Right ventricle myocardium superior (tissue), 1 donor: ENCODE measurements around the gene INSIG2. TPM values are rescaled to one million over a fixed set of nuclear protein-coding genes. Genes with fewer than 3 reads are reported as not detected.

ENCODE experiments used
- ATAC-seq: fragments of 200-7000 bp; cut with Tn5 transposase; one replicate; pipeline ENCODE4 v1.9.1; 2020; ENCODE audit warnings: mild to moderate bottlenecking; ENCODE audit not compliant: poor library complexity
- DNase-seq: peaks from one replicate; pipeline ENCODE4 v3.0.0-alpha.2; 2020
- intact Hi-C: fragments of 100-400 bp; cut with DNase I; formaldehyde crosslinking; loops from one replicate; pipeline ENCODE4 v1.11.2; 2022
- total RNA-seq: library from RNA; stranded (reverse); fragmentation: NEBNext Ultra II Directional; extraction: Animal tissue kit (Norgen Biotek cat#: 25700); gene quantifications from one replicate; pipeline ENCODE4 v1.2.1, GENCODE V29; 2021
- donor health status: DM: no; HTN: yes; CAD: no; lungs with severe emphysema.

INSIG2 gene
- total RNA-seq, 1 donor from 2014 or later, result 16.2 TPM

DNA sequence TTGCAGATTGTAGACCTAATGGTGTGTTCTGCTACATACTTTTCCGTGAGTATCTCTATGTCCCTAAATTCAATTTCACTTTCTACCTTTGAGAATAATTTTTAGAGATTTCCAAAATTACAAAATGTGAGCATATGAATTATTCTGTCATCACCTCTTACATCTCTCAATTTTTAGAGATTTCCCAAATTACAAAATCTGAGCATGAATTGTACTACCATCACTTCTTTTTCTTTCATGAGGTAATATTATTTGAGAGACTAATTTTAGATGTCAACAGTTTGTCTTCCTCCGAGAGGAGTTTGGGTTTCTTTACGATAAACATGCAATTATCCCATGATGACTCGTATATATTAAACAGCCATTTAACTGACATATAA, 32.1 kb downstream of the INSIG2 start:
- ATAC-seq, result no peak
- intact Hi-C loops, result no loop called here
- DNase-seq, result no peak

- intact Hi-C loops, result no loop called here
- no peak for ATAC-seq
- DNase-seq, result no peak
These were observed 32.8 kb downstream of the INSIG2 start for GRCh38 chr2:118121101-118121500.

GRCh38 chr2:118121986-118122524, 33.8 kb downstream of the INSIG2 start:
- ATAC-seq (no peak), DNase-seq (no peak)
- intact Hi-C loops, result no loop called here

DNA sequence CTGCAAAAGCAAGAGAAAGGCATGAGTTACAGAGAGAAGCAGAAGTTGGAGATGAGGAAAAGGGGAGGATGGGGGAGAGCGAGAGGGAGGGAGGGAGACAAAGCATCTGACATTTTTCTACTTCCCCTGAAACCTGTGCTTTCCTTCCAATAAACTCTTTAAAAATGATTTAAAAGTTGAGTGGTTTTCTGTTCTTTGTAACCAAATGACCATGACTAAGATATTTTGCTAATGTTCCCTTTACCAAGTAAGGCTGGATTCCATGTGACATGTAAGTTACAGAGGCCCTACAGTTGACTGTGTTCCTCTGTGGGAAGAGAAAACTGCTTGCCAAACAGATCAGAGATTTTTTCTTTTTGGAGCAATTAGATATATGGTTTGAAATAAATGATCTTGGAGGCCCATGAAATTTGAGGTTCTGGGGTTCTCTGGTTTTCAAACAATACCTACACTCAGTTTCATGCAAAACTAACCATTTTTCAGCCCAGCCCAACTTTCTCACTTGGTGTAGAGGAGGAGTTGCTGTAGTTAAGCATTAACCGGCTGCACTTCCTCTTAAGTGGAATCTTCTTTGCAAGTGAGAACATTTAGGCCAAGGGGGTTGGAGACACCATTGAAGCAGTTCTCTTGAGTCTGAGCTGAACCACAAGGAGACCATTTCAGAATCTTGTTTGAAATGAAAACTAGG, 34.5 kb downstream of the INSIG2 start:
- intact Hi-C loops, result no loop called here
- DNase-seq (no peak), ATAC-seq (peak; percentile 38)

DNA sequence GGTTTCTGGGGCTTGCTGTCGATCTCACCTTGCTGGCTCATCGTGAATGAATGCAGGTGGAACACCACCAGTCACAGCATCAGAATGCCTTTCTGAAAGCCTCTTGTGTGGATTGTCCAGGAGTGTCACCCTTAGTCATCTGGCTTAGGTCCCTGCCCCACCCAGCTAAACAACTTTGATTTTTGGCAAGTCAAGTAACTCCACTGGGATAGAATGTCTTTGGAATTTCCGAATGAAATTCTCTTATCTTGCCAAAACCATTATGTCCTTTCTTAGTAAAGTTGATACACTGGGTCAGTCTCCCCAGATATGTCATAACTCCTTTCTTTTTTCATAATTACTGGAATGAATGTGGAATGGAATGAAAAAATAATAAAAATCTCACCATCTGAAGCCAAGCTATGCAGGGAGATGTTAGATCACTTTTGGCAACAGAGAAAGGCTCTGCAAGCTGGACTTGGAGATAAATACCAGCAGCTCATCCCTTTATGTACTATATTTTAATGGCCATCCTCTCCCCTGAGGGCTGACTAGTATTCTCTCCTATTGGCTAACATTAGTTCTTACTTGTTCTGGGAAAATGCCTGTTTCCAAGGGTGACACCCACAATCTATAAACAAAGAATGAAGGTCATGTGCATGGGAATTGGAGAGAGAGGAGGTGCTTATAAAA, 35.4 kb downstream of the INSIG2 start:
- intact Hi-C loops, result no loop called here
- ATAC-seq, result peak; percentile 49

DNA sequence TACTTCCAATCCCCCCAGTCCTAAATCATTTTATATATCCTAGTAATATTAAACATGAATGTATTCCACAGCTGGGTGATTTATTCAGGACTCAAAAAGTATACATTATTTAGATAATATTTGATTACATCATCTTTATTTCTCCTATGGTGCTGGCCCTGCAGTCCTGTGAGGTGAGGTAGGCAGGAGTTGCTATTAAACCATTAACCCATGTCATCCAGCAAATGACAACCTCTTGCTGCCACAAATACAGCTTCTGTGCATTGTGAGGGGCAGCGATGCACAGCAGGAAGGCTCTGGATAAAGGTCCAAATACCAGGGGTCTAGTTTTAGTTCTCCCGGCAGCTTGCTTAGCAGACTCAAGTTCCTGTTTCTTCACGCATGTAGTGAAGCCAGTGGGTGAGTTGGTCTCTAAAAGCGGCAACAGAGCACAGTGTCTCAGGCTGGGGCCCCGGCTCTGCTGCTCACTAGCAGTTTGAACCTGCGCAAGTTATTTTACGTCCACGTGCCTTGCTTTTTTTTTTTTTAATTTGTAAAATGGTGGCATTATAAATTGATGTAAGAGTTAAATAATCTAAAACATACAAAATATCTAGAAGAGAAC, 36.1 kb downstream of the INSIG2 start:
- DNase-seq (no peak), ATAC-seq (no peak)
- intact Hi-C loops, result no loop called here

More for the DNA sequence above, 35.4 kb downstream of the INSIG2 start:
- no peak for DNase-seq

- no peak for DNase-seq
- ATAC-seq, result no peak
- intact Hi-C loops, result no loop called here
These were observed 39.0 kb downstream of the INSIG2 start for GRCh38 chr2:118127250-118127649.

DNA sequence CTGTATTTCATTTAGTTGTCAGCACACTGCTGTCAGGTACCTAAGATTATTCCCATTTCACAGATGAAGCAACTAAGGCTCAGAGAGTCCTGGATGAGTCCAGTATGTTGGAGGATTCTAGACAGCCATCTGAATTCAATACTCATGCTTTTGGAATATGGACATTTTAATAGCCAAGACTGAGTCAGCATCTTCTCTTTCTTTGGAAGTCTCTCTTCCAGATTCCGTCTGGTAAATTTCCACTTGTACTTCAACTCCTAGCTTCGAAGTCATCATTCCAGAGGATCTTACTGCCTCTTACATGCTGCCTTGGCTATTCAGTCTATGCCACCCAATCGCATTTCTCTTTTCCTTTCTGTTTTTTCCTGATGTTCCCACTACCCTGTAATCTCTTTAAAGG, 40.6 kb downstream of the INSIG2 start:
- intact Hi-C loops, result no loop called here
- ATAC-seq (no peak), DNase-seq (no peak)

DNA sequence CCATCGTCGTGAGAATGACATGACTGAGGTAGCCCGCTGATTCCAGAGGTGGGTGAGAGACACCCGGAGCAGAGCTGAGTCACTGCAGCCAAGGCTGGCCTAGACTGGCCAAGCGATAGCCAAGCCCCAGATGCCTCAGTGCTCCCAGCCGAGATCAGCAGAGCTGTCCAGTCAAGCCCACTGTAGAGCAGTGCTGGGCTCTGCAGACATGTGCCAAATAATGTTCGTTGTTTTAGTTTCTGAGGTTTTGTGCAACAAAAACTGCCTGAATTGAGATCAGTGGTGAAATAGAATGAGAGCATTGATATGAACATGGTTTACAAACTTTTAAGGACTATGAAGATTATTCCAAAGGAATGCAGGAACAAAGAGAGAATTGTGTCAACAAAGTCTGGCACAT, 42.1 kb downstream of the INSIG2 start:
- intact Hi-C loops, result no loop called here
- ATAC-seq, result no peak
- no peak for DNase-seq

DNA sequence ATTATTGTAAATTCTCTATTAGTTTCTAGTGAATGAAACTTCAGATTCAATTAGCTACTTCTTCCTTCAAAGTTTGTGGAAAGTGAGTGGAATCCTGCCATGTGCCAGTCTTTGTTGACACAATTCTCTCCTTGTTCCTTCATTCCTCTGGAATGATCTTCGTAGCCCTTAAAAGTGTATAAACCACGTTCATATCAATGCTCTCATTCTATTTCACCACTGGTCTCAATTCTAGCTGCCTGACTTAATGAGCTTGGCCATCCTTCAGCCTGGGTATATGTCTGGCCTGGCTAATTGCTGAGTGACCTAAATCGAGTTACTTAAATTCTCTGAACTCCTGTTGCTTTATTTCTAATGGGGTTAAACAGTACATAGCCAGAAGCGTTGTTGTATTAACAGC, 43.5 kb downstream of the INSIG2 start:
- intact Hi-C loops, result no loop called here
- ATAC-seq (no peak), DNase-seq (no peak)

GRCh38 chr2:118133916-118134315, 45.6 kb downstream of the INSIG2 start:
- intact Hi-C loops, result no loop called here
- ATAC-seq (no peak), DNase-seq (no peak)

GRCh38 chr2:118134650-118135049, 46.4 kb downstream of the INSIG2 start:
- DNase-seq (no peak), ATAC-seq (no peak)
- intact Hi-C loops, result no loop called here

GRCh38 chr2:118145207-118145606, 56.9 kb downstream of the INSIG2 start:
- ATAC-seq (no peak), DNase-seq (no peak)
- intact Hi-C loops, result no loop called here

- no peak for DNase-seq
- intact Hi-C loops, result no loop called here
- no peak for ATAC-seq
These were observed 57.5 kb downstream of the INSIG2 start for GRCh38 chr2:118145806-118146205.

- intact Hi-C loops, result no loop called here
- DNase-seq (no peak), ATAC-seq (no peak)
These were observed 58.3 kb downstream of the INSIG2 start for GRCh38 chr2:118146315-118147283.

GRCh38 chr2:118148133-118148532, 59.9 kb downstream of the INSIG2 start:
- DNase-seq, result no peak
- intact Hi-C loops, result no loop called here
- no peak for ATAC-seq

- DNase-seq (no peak), ATAC-seq (no peak)
- intact Hi-C loops, result no loop called here
These were observed 60.5 kb downstream of the INSIG2 start for GRCh38 chr2:118148809-118149208.

DNA sequence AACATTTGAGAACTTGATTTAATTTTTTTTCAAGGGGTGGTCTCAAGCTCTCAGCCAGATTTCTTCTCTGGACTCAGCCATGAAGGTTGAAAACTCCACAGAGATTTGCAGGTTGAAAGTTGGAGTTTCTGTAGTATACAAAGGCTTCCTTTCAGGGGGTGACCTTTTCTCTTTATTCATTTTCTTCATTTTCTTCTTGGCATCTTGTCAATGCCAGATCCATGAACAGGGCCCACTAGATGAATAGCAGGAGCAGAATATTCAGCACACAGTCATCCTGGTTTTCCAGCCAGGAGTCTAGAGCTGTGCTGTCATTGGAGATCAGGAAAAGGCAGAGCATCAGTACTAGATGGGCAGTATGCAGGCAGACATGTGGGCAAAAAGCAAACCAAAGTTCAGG, 62.0 kb downstream of the INSIG2 start:
- intact Hi-C loops, result no loop called here
- DNase-seq (no peak), ATAC-seq (no peak)

GRCh38 chr2:118151831-118152230, 63.6 kb downstream of the INSIG2 start:
- no peak for DNase-seq
- intact Hi-C loops, result no loop called here
- ATAC-seq, result no peak
